GM18861 (cell line): ENCODE results near the gene BSDC1.
"Not testable (repeated sequence)": the region's sequence is repeated elsewhere in the genome, so short reads cannot be mapped to it uniquely, and the experiment has no call there.

Experiments
- ATAC-seq: cut with Tn5 transposase; IDR thresholded peaks from one replicate; pipeline ENCODE4 v1.9.1; 2021; ENCODE audit not compliant: unreplicated experiment

Gene BSDC1

DNA sequence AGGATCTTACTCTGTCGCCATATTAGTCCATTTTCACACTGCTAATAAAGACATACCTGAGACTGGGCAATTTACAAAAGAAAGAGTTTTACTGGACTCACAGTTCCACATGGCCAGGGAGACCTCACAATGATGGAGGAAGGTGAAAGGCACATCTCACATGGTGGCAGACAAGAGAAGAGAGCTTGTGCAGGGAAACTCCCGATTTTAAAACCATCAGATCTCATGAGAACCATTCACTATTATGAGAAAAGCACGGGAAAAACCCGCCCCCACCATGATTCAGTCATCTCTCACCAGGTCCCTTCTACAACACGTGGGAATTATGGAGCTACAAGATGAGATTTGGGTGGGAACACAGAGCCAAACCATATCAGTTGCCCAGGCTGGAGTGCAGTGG, 2.3 kb upstream of the BSDC1 start:
- not testable (repeated sequence) for ATAC-seq

DNA sequence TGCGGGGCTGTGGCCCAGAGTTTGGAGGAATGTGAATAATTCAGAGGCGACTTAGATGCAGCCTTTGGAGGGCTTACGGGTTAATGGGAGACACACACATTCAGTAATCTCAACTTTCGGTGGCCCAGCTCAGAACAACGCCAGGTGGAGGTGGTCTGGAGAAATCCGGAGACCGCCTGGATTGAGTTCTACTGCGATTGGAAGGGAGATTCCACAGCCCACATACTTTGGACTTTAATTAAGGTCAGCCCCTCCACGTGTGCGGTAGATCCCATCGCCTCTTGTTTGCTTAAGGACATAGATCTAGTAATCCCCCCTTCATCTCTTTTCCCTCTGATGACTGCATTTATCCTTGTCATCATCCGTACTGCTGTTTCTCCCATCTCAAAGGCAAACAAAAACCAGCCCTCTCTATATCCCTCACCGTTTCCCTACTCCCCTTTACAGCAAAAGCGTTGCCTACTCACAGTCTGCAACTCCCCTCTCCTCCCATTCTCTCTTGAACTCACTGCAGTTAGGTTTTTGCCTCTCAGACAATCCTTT, 720 bp upstream of the BSDC1 start:
- ATAC-seq: no peak

DNA sequence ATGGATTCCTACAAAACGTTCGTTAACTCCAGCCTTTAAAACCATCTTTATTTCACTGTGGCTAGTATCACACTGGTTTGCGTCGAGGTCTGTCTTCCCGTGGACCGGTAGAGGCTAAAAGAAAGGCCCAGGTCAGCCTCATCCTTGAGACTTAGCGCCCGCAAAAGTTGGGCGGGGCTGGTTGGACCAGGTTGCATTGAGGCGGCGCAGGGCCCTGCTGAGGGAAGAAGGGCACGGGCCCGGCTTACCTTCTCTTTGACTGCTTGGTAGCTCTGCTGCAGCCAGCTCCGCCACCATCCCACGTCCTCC, 455 bp downstream of the BSDC1 start:
- no peak for ATAC-seq

DNA sequence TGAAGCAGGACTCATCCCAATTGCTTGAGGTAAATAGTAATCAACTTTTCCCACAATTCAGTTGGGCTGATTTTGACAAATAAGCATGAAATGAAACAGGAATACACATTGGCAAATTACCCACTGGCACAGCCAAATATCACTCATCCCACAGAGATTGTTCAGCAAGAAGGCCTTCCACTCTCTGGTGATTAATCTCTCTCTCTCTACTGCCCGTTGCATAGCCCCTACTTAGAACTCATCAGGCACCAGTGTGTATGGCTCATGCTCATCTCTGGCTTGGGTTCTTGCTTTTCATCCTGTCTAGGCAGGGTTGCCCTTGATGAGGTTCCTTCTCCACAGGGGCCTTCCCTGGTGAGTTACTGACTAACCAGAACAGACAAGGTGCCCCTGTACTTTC, 1.1 kb downstream of the BSDC1 start:
- ATAC-seq: no peak

DNA sequence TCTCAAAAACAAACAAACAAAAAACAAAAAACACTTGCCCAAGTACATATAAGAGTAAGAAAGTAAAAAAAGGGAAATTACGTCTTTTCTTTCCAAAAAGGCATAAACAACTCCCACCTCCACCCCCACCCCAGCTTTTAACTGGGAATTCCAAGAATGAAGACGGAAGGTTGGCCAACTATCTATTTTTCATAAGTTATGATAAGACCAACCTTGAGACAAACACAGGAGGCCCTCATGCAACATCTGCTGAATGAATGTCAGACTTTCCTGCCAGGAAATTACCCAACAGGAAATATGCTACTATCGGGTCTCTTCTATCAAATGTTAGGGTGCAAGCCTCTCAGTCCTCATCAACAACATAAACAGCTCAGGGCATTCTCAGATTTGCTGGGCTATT, 1.9 kb downstream of the BSDC1 start:
- no peak for ATAC-seq

DNA sequence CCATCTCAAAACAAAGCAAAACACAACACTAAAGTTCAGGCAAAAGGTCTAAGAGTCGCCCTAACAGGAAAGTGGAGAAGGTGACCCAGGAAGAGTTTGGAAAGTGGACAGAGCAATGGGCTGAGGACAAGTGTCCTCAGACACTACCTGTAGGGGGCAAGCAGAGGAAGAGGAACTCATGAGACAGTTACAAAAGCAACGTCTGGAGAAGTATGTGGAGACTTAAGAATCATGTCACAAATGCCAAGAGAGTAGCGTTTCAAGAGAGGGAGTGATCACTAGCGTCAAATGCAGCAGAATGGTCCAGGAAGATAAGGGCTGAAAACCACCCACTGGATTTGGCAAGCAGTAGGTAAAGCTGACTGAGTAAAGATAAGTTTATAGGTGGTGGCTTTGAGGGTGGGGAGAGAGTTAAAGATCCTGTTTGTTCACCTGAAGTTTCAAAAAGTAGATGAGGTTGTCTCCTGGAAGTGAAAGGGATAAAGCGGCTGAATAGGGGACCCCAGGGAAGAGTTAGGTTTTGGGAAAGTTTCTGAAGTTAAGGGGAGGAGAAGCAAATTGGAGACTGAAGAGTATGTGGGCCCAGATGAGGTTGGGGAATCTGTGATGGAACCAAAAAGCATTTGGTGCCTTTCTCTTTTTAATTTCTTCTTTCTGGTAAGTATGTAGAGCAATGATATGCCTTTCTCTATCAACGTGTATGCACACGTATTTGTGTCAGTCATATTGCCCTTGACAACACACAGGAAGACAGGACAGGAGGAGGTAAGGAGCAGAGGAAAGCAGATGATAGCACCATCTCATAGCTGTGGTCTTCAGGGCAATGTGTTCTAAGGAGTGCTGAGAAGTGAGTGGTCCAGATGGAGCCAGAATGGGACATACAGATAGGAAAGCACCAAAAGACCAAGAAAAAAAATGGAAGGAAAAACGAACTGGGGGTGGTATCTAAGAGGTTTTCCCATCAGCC, 3.1 kb downstream of the BSDC1 start:
- ATAC-seq: no peak

DNA sequence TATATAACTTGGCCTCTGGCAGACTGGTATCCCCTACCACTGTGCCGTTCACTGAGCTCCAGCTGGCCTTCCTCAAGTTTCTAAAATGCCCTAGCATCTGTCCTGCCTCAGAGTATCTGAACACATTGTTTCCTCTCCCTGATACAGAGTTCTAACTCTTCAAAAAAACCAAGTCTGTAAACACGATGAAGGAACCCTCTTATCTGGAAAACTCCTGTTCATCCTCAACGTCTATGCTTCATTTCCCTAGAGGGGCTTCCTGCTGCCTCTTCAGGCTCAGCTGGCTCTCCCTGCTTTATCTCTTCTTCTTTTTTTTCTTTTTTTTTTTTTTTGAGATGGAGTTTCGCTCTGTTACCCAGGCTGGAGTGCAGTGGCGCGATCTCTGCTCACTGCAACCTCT, 5.6 kb downstream of the BSDC1 start:
- ATAC-seq: no peak

DNA sequence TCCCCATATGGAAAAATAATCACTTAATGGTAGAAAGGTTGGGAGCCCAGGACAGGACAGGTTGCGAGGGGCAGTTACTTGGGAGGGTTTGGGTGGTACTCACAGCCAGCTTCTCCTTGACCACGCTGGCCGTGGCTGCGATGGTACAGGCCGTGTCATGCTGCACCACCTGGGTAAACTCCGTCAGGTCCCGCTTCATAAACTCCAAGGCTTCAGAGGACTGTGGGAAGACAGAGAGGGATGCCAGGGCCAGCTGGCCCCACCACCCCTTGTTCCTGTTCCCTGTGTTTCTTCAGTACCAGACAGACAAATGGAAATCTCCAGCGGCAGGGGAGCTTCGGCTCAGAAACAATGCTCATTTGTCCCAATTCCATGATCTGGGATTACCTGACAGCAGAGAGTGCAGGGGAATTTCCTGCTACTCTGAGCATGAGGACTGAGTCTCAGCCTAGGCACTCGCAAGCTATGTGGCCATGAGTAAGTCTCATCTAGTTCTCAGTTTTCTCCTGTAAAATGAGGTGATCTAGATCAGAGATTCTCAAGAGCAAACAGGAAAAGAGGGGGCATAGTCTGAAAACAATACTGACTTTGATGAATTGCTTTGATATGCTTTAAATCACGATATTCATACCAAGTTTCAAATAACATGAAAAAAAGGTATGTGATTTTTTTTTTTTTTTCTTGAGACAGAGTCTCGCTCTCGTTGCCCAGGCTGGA, 7.4 kb downstream of the BSDC1 start:
- ATAC-seq: no peak

DNA sequence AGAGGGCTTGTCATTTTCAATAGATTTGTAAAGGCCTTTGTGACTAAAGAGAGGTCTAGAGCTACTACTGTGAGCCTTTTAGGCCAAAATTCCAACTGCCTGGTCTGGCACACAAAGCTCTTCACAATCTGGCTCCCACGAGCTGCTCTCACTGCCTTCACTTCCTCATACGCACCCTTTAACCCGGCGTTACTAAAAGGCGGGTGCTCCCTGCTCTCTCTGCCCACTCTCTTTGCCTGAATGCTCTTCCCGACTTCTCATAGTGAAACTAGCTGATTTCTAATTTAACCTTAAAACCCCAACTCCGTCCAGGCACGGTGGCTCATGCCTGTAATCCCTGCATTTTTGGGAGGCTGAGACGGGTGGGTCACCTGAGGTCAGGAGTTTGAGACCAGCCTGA, 14.2 kb downstream of the BSDC1 start:
- no peak for ATAC-seq

DNA sequence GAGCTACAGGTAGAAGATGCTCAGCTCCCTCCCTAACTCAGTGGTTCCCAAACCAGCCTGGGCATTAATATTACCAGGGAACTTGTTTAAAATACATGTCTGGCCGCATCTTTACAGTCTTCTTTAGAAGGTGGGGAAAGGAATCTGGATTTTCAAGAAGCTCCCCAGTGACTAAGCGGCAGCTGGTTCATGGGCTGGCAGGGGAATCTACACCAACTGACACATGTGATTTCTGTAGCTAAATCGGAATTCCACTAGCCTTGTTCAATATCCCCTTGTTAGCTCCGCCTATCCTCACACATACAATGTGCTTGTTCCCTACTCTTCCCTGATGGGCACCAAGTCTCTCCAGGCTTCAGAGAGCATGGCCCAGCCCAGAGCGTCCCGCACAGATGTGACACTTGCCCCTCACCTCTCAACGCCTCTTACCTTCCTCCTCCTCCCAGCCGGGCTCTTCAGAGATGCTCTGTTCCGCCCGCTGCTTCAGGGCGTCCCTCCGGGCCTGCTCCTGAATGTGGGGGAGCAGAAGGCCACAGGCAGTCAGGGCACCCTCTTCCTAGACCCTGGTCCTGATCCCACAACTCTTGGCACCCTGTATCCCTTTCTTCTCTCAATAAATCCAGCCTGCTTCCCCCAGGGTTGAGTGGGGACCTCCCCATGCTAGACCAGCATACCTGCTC, 16.6 kb downstream of the BSDC1 start:
- no peak for ATAC-seq

DNA sequence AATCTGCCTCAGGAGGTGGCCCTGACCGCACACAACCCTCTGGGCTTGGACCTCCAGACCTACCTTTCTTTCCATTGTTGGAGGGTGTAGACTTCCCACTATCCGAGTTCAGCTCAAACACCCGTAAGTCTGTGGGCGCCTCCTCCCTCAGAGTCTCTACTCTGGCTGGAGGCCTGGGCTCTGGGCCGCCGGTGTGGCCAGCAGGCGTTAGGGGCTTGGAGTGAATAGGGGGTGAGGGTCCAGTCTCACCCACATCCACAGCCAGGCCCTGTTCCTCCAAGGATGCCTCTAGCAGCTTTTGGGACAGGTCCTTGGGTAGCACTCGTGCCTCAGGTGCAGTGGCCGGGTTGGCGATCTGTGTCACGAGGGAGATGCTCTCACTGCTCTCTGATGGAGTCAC, 18.0 kb downstream of the BSDC1 start:
- no peak for ATAC-seq

DNA sequence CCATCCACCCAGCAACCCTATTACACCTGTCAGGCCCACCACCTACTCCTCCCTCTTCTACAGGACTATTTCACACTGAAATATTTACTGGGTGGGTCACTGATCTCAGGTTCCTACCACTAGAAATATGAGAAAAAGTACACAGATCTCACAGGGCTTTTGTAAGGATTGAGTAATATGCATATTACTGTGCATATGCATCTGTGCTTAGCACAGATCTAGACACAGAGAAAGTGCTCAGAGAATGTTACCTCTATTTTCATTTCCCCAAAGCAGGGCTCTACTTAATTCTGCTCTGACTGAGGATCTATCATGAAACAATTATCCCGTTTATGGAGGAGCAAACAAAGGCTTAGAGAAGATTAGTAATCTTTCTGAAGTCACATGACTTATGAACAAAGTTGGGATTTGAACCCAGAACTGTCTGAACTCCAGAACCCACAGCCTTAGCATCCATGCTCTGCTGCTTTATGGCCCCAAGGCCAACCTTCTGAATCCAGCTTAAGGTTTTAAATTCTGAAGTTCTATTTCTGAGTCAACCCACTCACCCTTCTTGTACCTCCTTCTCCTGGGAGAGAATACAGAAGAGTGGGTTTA, 20.1 kb downstream of the BSDC1 start:
- no peak for ATAC-seq

DNA sequence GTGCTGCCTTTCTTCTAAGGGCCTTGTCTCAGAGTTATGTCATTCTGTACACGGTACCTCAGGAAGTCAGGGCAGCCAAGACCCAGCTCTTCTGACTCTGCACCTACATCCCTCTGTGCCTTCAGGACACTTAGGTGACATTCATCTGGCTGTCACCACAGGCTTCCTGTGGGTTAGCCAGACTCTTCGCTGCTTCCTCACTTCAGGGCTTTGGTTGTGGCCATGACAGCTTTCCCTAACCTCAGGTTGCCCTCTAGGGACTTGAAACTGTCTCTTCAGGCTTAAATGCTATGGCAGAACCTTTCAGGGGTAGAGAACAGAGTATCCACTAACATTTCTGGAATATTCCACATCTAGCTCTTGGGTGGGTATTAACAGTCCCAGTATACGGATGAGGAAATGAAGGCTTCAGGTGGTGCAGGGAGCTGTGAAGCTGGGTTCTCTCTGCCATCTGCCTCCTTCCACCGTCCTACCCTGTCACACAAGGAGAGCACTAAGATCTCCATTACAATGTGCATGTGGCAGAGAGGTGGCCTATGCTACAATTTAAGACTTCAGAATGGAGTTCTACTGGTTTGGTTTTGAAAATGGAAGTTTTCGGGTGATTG, 22.0 kb downstream of the BSDC1 start:
- ATAC-seq: no peak

DNA sequence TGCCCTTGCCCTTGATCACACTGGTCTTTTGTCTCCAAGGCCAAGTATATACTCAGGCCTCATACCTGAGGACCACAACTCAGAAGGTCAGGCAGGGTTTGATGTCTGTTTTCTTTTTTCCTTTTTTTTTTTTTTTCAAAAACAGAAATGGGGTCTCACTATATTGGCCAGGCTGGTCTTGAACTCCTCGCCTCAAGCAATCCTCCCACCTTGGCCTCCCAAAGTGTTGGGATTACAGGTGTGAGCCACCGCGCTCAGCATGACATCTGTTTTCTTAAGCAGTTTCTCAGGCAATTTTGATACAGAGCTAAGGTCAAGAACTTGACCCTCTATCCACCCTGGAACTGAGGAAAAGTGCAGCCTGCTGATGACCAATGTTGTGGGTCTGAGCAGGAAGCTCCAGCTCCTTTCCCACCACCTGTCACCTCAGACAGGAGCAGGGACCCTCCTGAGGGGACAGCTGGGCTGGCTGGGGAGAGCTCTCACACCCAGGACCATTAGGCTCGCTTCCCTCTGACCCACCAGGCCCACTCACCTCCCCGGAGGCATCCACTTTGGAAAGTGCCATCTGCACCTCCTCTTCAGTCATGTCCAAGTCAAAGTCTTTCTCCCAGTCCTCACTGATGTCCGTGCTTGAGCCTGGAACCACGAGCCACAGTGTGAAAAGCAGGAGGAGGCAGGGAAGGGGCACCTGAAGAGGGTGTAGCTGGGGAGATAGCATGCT, 26.2 kb downstream of the BSDC1 start:
- no peak for ATAC-seq

DNA sequence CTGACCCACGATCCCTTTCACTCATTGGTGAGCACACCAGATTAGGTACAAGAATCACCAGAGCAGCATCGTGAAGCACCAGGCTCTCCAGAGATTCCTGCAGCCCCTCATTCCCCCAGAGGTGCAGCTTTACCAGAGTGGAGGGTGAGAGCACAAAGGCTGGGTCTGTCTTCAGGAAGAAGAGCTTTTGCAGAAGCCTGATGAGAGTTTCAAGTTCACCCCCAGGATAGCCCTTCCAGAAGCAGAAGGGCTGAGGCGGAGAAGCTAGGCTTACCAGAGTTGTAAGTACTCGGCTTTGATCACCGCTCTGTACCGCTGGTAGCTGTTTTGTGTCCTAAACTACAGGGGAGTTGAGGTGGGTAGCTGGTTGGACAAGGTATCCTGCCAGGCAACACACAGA, 28.8 kb downstream of the BSDC1 start:
- ATAC-seq: no peak

DNA sequence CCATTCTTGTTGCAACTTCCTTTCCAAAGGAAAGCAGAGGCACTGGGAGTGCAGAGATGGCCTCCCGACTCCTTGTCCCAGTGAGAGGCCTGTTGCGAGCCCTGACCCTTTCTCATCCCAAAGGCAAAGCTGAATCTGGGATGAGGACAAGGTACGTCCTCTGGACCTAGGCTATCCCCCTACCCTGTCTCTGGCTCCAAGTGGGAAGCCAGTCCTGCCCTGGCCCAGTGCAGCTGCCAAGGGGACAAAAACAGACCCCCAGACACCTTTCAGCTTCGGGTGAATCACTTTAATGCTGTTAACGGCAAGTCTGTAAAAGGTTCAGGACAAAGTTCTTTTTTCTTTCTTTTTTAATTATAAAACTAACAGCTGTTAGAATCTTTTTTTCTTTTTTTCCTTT, 29.4 kb downstream of the BSDC1 start:
- no peak for ATAC-seq

DNA sequence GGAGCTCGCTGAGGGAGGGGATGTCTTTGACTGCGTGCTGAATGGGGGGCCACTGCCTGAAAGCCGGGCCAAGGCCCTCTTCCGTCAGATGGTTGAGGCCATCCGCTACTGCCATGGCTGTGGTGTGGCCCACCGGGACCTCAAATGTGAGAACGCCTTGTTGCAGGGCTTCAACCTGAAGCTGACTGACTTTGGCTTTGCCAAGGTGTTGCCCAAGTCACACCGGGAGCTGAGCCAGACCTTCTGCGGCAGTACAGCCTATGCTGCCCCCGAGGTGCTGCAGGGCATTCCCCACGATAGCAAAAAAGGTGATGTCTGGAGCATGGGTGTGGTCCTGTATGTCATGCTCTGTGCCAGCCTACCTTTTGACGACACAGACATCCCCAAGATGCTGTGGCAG, 30.5 kb downstream of the BSDC1 start:
- no peak for ATAC-seq

DNA sequence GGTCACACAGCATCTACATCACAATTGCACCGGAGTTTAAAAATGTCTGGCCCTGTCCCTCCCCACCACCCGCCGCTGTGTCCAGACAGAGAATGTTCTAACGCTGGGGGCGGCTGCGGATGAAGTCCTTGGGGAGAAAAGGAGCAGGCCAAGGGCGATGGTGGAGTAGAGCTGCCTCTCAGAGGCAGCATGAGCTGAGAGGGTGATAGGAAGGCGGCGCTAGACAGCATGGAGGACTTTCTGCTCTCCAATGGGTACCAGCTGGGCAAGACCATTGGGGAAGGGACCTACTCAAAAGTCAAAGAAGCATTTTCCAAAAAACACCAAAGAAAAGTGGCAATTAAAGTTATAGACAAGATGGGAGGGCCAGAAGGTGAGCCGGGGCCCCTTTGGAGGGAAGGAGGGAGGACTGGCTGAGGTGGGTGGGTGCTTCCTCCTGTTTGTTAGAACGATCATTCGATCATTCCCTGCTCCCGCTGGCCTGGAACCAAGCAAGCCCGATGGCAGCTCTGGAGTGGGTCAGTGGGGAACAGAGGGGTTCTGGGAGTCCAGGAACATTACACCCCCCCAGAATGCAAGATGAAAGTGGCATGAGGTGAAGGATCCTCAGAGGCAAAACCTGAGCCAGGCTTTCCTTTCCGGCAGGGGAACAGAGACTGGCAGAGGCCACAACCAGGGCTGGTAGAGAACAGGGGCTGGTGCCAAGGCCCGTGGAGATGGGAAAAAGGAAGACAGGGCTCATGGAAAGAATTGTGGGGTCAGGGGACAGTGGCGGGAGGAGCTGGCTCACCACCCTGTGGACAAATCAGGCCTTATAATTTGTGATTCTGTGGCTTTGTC, 31.5 kb downstream of the BSDC1 start, which contains the start of the genes FAM229A and TSSK3:
Gene FAM229A (minus strand): TSS at position 12 of the 840 bp plus-strand sequence. CDS start 394 bp downstream, outside the sequence.
Gene TSSK3 (plus strand): TSS at position 66 of the 840 bp plus-strand sequence. CDS start 163 bp downstream, at position 229.
- ATAC-seq: no peak
